HEK293 (cell line): ENCODE measurements around the gene CPM.

ENCODE experiments used
- CTCF ChIA-PET: fragments of 350-600 bp; formaldehyde crosslinking; extraction: SDS; loops from one replicate; lab custom pipeline; 2021; ENCODE audit warnings: antibody characterized with exemption; lab: Yijun Ruan, JAX
- POLR2A ChIA-PET: fragments of 300-600 bp; formaldehyde crosslinking; extraction: SDS; loops from one replicate; lab custom pipeline; 2020; ENCODE audit warnings: antibody characterized with exemption, inconsistent platforms; lab: Yijun Ruan, JAX
- H3K27ac ChIP-seq: fragments of 200-500 bp; sonication (Bioruptor generic); 2 replicates; pipeline ENCODE4 v1.5.1; 2014; ENCODE audit warnings: low read depth, low read length, control low read depth, inconsistent platforms; ENCODE audit errors: extremely low read depth
- H3K36me3 ChIP-seq, 2 experiments: fragments of 200-500 bp in 1 of 2; sonication (Bioruptor generic) in 1 of 2; 1 replicate in 1 of 2; 2 replicates in 1 of 2; pipeline ENCODE4 v1.5.1; 2014 to 2017; ENCODE audit warnings: inconsistent platforms in 2 of 2, low read length in 2 of 2; ENCODE audit not compliant: control insufficient read depth in 2 of 2, insufficient read depth in 1 of 2
- H3K4me1 ChIP-seq: fragments of 200-500 bp; sonication (Bioruptor generic); 2 replicates; pipeline ENCODE4 v1.5.1; 2014; ENCODE audit warnings: mild to moderate bottlenecking, low read length, inconsistent platforms; ENCODE audit not compliant: control insufficient read depth, insufficient read depth
- H3K4me3 ChIP-seq: 2 replicates; pipeline ENCODE4 v1.5.1; 2011; ENCODE audit warnings: low read depth, mild to moderate bottlenecking, control low read depth, low read length, moderate library complexity
- H3K9me3 ChIP-seq: fragments of 200-500 bp; sonication (Bioruptor generic); 2 replicates; pipeline ENCODE4 v1.5.1; 2014; ENCODE audit warnings: low read depth, low read length, inconsistent platforms; ENCODE audit not compliant: control insufficient read depth, insufficient read depth
- OVOL3 ChIP-seq: fragments of 450-650 bp; formaldehyde crosslinking; IDR thresholded peaks from 2 replicates; pipeline ENCODE4 v1.5.1; 2016; ENCODE audit warnings: missing biosample characterization, missing genetic modification characterization
- PBX3 ChIP-seq: sonication (generic); formaldehyde crosslinking; IDR thresholded peaks from 2 replicates; pipeline ENCODE4 v1.8.1; 2022; ENCODE audit warnings: mild to moderate bottlenecking, moderate library complexity, missing genetic modification reagents
- ZBTB17 ChIP-seq: fragments of 450-650 bp; formaldehyde crosslinking; IDR thresholded peaks from 2 replicates; pipeline ENCODE4 v1.5.1; 2016; ENCODE audit warnings: missing biosample characterization, missing genetic modification characterization
- ZBTB7A ChIP-seq: fragments of 450-650 bp; formaldehyde crosslinking; IDR thresholded peaks from 2 replicates; pipeline ENCODE4 v1.5.1; 2016; ENCODE audit warnings: low read depth, missing biosample characterization, missing genetic modification characterization
- ZEB2 ChIP-seq: fragments of 450-650 bp; formaldehyde crosslinking; IDR thresholded peaks from 2 replicates; pipeline ENCODE4 v1.5.1; 2016; ENCODE audit warnings: missing biosample characterization, missing genetic modification characterization
- ZIC2 ChIP-seq: fragments of 450-650 bp; formaldehyde crosslinking; IDR thresholded peaks from 2 replicates; pipeline ENCODE4 v1.5.1; 2016; ENCODE audit warnings: missing biosample characterization, missing genetic modification characterization
- ZNF138 ChIP-seq: fragments of 450-650 bp; formaldehyde crosslinking; IDR thresholded peaks from 2 replicates; pipeline ENCODE4 v1.5.1; 2016; ENCODE audit warnings: missing biosample characterization, missing genetic modification characterization, borderline replicate concordance
- ZNF157 ChIP-seq: fragments of 450-650 bp; formaldehyde crosslinking; IDR thresholded peaks from 2 replicates; pipeline ENCODE4 v1.5.1; 2016; ENCODE audit warnings: missing biosample characterization, missing genetic modification characterization
- ZNF23 ChIP-seq: fragments of 450-650 bp; formaldehyde crosslinking; IDR thresholded peaks from 2 replicates; pipeline ENCODE4 v1.5.1; 2016; ENCODE audit warnings: missing biosample characterization, missing genetic modification characterization, borderline replicate concordance
- ZNF280C ChIP-seq: fragments of 450-650 bp; formaldehyde crosslinking; IDR thresholded peaks from 2 replicates; pipeline ENCODE4 v1.5.1; 2016; ENCODE audit warnings: missing biosample characterization, missing genetic modification characterization
- ZNF362 ChIP-seq: fragments of 450-650 bp; formaldehyde crosslinking; IDR thresholded peaks from 2 replicates; pipeline ENCODE4 v1.5.1; 2016; ENCODE audit warnings: missing biosample characterization, missing genetic modification characterization
- ZNF394 ChIP-seq: fragments of 450-650 bp; formaldehyde crosslinking; IDR thresholded peaks from 2 replicates; pipeline ENCODE4 v1.5.1; 2016; ENCODE audit warnings: missing biosample characterization, missing genetic modification characterization, mild to moderate bottlenecking, moderate library complexity, borderline replicate concordance
- ZNF521 ChIP-seq: fragments of 450-650 bp; formaldehyde crosslinking; IDR thresholded peaks from 2 replicates; pipeline ENCODE4 v1.5.1; 2017; ENCODE audit warnings: missing biosample characterization, mild to moderate bottlenecking, missing genetic modification characterization
- ZNF529 ChIP-seq: fragments of 450-650 bp; formaldehyde crosslinking; IDR thresholded peaks from 2 replicates; pipeline ENCODE4 v1.5.1; 2017; ENCODE audit warnings: missing genetic modification characterization, missing biosample characterization; ENCODE audit not compliant: insufficient replicate concordance
- ZNF626 ChIP-seq: fragments of 450-650 bp; sonication (Bioruptor Pico); formaldehyde crosslinking; IDR thresholded peaks from 2 replicates; pipeline ENCODE4 v1.5.1; 2018; ENCODE audit warnings: missing biosample characterization, missing genetic modification characterization, inconsistent platforms
- ZNF704 ChIP-seq: fragments of 450-650 bp; formaldehyde crosslinking; IDR thresholded peaks from 2 replicates; pipeline ENCODE4 v1.5.1; 2016; ENCODE audit warnings: missing biosample characterization, missing genetic modification characterization
- ZNF707 ChIP-seq: fragments of 450-650 bp; formaldehyde crosslinking; IDR thresholded peaks from 2 replicates; pipeline ENCODE4 v1.5.1; 2016; ENCODE audit warnings: missing biosample characterization, missing genetic modification characterization
- ZSCAN18 ChIP-seq: fragments of 450-650 bp; formaldehyde crosslinking; IDR thresholded peaks from 2 replicates; pipeline ENCODE4 v1.5.1; 2016; ENCODE audit warnings: missing biosample characterization, missing genetic modification characterization

Gene CPM

GRCh38 chr12:68825569-68826217 is 107.3 kb downstream of the CPM start (continued):
- no peak for TF ChIP-seq ZNF280C (tag by site-specific recombination)
- no peak for TF ChIP-seq ZNF707 (tag by site-specific recombination)
- TF ChIP-seq, all 188 proteins: peak for 0

- H3K4me1 ChIP-seq: no peaks in the 10 kb centered on the region
- H3K9me3 ChIP-seq: no peaks in the 10 kb centered on the region
- no peak overlapping the region for H3K4me3 ChIP-seq
- H3K27ac ChIP-seq: no peak overlapping the region
- TF ChIP-seq ZNF394: no peak
- no peak for TF ChIP-seq ZNF23
- TF ChIP-seq ZBTB17 (tag by site-specific recombination): no peak
- no peak for TF ChIP-seq ZNF138 (tag by site-specific recombination)
- no peak for TF ChIP-seq ZNF157 (tag by site-specific recombination)
- no peak for TF ChIP-seq ZNF521 (tag by site-specific recombination)
- no peak for TF ChIP-seq PBX3 (CRISPR knock-in tag)
- no peak for TF ChIP-seq ZIC2 (tag by site-specific recombination)
- no peak for TF ChIP-seq ZNF626
- TF ChIP-seq ZNF529 (tag by site-specific recombination): no peak
- TF ChIP-seq ZBTB7A (tag by site-specific recombination): no peak
- TF ChIP-seq ZEB2 (tag by site-specific recombination): no peak
- no peak for TF ChIP-seq OVOL3
- no peak for TF ChIP-seq ZNF704
- no peak for TF ChIP-seq ZSCAN18 (tag by site-specific recombination)
- TF ChIP-seq ZNF362 (tag by site-specific recombination): no peak
- ChIA-PET POLR2A (interaction anchor here (0.8 to 1.1 kb wide), 2 partner anchors 9 to 17 kb away, joined by 3 to 4 read pairs; partner anchors contain the start of gene MDM2), CTCF (interaction anchor here (0.7 kb wide), 1 partner anchor 601 kb away, joined by 3 read pairs; no protein-coding TSS in a partner anchor)
- H3K36me3 ChIP-seq: peaks cover 85 to 99% of the 10 kb centered on the region in 2 experiments
Observed at GRCh38 chr12:68824597-68825250, 108.2 kb downstream of the CPM start.
